Adipocyte (in vitro differentiated cells): ENCODE results near the gene MYBPC2.

Experiments
- DNase-seq: peaks from one replicate; pipeline ENCODE4 v3.0.0-alpha.2; 2015; ENCODE audit warnings: low read depth
- H3K27me3 ChIP-seq: replicated peaks from 2 replicates; pipeline ENCODE4 v1.7.0; 2013; ENCODE audit warnings: mild to moderate bottlenecking, low read length, moderate library complexity; ENCODE audit not compliant: control insufficient read depth, insufficient read depth
- H3K36me3 ChIP-seq: 2 replicates; pipeline ENCODE4 v1.7.0; 2013; ENCODE audit warnings: low read length, mild to moderate bottlenecking, moderate library complexity; ENCODE audit not compliant: control insufficient read depth, insufficient read depth, severe bottlenecking
- H3K4me1 ChIP-seq: 2 replicates; pipeline ENCODE4 v1.7.0; 2013; ENCODE audit warnings: mild to moderate bottlenecking, low read length, moderate library complexity; ENCODE audit not compliant: control insufficient read depth, insufficient read depth
- H3K4me3 ChIP-seq: 2 replicates; pipeline ENCODE4 v1.7.0; 2013; ENCODE audit warnings: mild to moderate bottlenecking, low read length, moderate library complexity
- H3K9ac ChIP-seq: 2 replicates; pipeline ENCODE4 v1.7.0; 2013; ENCODE audit warnings: mild to moderate bottlenecking, low read length, moderate library complexity
- H3K9me3 ChIP-seq: 2 replicates; pipeline ENCODE4 v1.7.0; 2013; ENCODE audit warnings: mild to moderate bottlenecking, low read length, moderate library complexity; ENCODE audit not compliant: control insufficient read depth

Gene MYBPC2

DNA sequence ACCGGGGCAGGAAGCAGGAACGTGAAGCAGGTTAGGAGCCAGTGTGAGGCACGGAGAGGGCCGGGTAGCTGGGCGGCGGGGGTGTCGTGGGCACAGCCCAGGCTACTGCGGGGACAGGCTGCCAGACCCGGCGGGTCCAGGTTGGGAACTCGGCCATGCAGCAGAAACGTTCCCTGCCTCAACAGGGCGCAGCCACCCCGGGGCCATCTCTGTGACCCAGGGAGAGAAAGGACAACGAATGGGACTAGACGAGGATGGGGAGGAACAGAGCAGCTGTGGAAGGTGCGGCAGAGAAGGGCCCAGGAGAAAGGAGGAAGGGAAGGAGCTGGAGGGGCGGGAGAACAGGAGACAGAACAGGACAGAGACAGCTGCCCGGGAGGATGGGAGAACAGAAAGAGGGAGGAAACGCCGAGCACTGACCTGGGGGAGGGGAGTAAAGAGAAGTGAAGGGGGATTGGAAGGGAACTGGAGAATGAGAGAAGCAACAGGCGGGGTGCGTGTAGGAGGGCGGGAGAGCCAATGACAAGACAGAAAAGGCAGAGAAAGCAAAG lies 56.8 kb downstream of the MYBPC2 start:
- Histone ChIP-seq H3K9ac (no peak overlapping the region), H3K27me3 (peaks cover 57% of the 10 kb centered on the region), H3K9me3 (peaks cover 12% of the 10 kb centered on the region), H3K4me1 (no peaks in the 10 kb centered on the region), H3K36me3 (no peaks in the 10 kb centered on the region), H3K4me3 (no peak overlapping the region)
- DNase-seq = no peak

DNA sequence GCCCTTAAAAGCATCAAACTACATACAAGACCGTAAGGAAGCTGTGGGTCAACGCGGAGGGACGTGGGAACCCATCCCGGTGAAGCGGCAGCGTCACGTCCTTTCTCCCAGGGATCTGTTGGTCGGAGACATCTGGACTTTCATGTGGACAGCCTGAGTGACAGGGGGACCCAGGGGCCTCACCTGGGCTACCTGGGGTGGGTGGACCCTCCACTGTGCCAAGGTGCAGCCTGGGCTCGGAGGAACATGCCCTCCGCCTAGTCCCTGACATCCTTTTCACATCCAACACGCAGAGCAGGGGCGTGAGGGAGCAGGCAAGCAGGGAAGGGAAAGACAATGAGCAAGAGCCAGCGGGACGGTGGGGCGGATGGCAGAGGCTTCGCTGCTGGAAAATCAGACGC lies 57.7 kb downstream of the MYBPC2 start:
- no peak overlapping the region for H3K4me3 ChIP-seq
- H3K36me3 ChIP-seq = no peaks in the 10 kb centered on the region
- peaks cover 66% of the 10 kb centered on the region for H3K27me3 ChIP-seq
- no peaks in the 10 kb centered on the region for H3K4me1 ChIP-seq
- peaks cover 12% of the 10 kb centered on the region for H3K9me3 ChIP-seq
- H3K9ac ChIP-seq = no peak overlapping the region
- no peak for DNase-seq

DNA sequence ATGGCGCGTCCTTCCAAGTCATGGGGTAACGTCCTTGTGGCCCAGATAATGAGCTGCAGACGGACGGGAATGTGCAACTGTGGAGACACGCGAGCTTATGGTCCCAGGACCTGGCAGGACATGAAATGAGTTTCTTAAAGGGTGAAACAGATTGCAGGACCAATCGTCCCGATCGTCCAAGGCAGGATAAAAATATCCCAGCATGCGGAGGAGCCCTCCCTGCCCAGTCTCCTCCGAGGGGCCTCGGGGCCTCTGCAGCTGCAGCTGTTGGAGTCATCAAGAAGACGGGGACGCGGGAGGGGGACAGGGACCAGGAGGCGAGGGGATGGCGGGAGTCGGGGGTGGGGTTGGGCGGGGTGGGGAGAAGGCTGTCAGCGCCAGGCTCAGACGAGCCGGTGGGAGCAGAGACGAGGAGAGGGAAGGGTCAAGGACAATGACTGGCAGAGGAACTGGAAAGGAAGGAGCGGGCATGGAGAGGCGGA lies 58.3 kb downstream of the MYBPC2 start:
- no peak for DNase-seq
- Histone ChIP-seq H3K27me3 (peaks cover 67% of the 10 kb centered on the region), H3K9ac (no peak overlapping the region), H3K4me1 (no peaks in the 10 kb centered on the region), H3K4me3 (no peak overlapping the region), H3K36me3 (no peaks in the 10 kb centered on the region), H3K9me3 (peaks cover 12% of the 10 kb centered on the region)

DNA sequence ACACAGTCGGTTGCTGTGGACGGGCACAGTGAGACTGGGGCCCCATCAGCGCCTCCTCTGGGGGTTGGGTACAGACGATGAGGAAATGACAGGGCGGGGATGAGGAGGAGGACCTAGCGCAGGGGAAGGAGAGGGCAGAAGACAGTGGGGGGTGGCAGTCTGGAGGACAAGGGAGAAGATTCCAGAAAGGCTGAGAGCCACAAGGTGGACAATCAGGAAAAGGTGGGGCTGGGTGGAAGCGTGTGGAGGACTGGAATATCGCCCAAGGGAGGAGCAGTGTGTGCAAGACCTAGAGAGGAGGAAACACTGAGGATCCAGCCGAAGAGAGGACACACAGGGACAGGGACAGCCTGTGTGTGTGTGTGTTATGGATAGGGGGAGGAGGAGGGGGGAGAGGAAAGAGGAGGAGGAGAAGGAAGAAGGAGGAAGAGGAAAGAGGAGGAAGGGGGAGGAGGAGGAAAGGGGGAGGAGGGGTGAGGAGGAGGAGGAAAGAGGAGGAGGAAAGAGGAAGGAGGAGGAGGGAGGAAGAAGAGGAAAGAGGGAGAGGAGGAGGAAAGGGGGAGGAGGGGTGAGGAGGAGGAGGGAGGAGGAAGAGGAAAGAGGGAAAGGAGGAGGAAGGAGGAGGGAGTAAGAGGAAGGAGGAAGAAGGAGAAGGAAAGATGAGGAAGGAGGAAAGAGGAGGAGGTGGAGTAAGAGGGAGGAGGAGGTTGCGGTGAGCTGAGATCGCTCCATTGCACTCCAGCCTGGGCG lies 59.8 kb downstream of the MYBPC2 start:
- Histone ChIP-seq H3K9me3 (peaks cover 6% of the 10 kb centered on the region), H3K4me1 (no peaks in the 10 kb centered on the region), H3K4me3 (no peak overlapping the region), H3K27me3 (peaks cover 67% of the 10 kb centered on the region), H3K9ac (no peak overlapping the region), H3K36me3 (no peaks in the 10 kb centered on the region)
- DNase-seq = peak; percentile 15

DNA sequence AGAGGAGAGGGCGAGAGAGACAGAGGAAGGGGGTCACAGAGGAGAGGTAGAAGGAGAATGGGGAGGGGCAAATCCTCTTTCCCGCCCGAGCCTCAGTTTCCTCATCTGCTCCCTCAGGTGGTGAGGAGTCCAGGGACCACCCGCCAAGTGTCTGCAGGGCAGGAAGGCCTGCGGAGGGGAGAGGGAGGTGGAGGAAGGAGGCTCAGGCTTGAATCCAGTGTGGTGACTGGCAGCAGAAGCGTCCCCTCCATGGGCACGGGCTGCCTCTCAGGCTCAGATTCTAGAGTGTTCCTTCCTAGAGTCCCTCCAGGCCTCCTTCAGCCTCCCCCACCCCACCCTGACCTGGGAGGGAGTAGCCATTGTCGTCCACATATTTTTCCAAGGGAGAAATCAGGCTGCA lies 60.5 kb downstream of the MYBPC2 start:
- no peaks in the 10 kb centered on the region for H3K4me1 ChIP-seq
- no peak for DNase-seq
- no peaks in the 10 kb centered on the region for H3K36me3 ChIP-seq
- H3K4me3 ChIP-seq = no peak overlapping the region
- peaks cover 6% of the 10 kb centered on the region for H3K9me3 ChIP-seq
- H3K9ac ChIP-seq = no peak overlapping the region
- H3K27me3 ChIP-seq = peaks cover 71% of the 10 kb centered on the region

DNA sequence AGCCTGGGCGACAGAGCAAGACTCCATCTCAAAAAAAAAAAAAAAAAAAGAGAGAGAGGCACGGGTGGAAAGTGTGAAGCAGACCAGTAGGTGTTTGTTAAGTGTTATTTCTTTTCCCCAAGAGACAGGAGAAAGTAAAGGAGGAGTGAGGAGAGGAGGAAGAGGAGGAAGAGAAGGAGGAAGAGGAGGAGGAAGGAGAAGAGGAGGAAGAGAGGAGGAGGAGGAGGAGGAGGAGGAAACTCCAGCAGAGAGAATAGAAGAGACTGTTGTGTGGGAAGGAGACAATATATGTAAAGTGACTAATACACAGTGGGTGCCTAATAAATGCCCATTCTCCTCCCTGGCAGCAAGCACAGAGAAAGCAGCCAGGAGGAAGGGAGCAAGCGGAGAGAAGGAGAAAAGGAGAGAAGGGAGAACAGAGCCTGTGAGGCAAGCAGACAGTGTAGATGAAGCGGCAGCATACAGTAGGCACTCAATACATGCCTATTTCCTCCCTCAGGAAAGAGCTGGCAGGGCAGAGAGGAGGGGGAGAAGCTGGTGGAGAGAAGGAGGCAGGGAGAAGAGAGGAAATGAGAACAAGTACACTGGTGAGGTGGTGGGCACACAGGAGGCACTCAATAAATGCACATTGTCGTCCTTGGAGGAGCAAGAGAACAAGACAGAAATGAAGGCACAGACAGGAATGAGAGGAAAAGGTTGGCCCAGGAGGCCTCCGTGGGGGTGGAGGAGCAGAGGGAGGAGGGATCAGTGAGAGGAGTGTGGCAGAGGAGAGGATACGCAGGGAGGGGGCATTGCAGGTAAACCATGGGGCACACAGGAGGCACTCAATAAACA lies 61.7 kb downstream of the MYBPC2 start:
- H3K36me3 ChIP-seq = no peaks in the 10 kb centered on the region
- DNase-seq = no peak
- H3K9ac ChIP-seq = no peak overlapping the region
- H3K4me1 ChIP-seq = no peaks in the 10 kb centered on the region
- H3K9me3 ChIP-seq = peaks cover 6% of the 10 kb centered on the region
- H3K4me3 ChIP-seq = no peak overlapping the region
- H3K27me3 ChIP-seq = peaks cover 66% of the 10 kb centered on the region

DNA sequence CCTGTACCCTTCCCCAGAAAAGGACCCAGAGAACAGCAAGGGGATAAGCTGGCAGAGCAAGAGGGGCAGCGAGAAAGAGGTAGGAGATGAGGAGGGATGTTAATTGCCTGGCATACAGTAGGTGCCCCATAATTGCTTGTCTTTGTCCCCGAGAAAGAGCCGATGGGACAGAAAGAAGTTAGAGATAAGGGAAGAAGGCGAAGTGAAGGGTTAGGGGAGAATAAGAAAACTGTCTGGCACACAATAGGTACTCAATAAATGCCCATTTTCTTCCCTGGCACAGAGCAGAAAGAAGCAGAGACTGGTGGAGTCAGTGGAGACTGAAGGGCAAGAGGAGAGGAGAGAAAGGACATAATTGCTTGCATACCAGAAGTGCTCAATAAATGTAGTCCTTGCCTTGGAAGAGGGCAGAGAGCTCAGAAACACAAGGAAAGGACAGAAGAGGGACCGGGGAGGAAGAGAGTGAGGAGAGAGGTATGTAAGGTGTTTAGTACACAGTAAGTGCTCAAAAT lies 62.4 kb downstream of the MYBPC2 start:
- Histone ChIP-seq H3K36me3 (no peaks in the 10 kb centered on the region), H3K27me3 (peaks cover 65% of the 10 kb centered on the region), H3K4me3 (no peak overlapping the region), H3K9ac (no peak overlapping the region), H3K9me3 (peaks cover 6% of the 10 kb centered on the region), H3K4me1 (no peaks in the 10 kb centered on the region)
- no peak for DNase-seq

DNA sequence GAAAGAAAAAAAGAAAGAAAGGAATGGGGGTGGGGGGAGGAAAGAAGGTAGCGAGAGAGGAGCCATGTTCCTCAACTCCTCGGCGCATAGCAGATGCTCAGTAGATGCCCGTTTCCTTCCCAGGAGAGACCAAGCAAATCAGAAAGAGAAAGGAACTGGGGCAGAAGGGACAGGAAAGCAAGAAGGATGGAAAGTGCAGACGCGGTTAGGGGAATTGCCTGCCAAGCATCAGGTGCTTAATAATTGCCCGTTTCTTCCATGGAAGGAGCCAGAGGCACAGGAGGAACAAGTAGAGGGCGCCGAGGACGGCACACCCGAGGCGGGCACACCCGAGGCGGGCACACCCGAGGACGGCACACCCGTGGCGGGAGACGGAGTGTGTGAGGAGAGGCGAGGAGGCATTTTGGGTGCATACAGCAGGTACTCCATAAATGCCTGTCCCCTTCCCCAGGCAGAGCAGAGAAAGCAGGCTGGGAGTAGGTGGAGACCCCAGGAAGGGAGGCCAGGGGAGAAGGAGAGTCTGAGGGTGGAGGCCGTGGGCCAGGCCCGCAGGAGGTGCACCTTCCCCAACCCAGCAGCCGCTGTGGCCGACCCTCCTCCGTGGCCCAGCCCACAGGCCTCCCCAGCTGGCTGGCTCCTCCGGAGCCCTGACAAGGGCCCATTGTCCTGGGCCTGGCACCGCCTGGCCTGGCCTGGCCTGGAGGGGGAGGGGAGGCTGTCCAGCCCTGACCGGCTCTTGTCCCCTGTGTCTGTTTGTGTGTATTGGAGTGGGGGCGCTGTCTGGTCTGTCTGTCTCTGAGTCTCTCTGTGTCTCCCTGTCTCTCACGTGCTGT lies 63.7 kb downstream of the MYBPC2 start:
- DNase-seq = no peak
- Histone ChIP-seq H3K9me3 (no peaks in the 10 kb centered on the region), H3K36me3 (no peaks in the 10 kb centered on the region), H3K4me3 (no peak overlapping the region), H3K27me3 (peaks cover 60% of the 10 kb centered on the region), H3K9ac (no peak overlapping the region), H3K4me1 (no peaks in the 10 kb centered on the region)

DNA sequence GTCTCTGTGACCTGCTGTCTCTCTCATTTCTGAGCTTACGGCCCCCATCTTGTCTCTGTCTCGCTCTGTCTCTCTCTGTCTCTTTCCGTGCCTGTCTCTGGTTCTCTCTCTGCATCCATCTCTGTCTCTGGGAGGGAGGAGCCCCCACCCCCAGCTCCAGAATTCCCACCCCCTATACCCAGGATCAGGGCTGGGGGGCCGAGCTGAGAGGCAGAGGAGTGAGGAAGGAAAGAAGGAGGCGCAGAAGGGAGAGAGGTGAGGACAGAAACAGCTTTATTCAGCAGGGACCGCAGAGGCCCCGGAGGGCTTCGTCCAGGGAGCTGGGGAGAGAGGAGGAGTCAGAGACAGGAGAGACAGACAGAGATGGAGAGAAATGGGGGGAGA lies 64.3 kb downstream of the MYBPC2 start:
- Histone ChIP-seq H3K9me3 (no peaks in the 10 kb centered on the region), H3K4me1 (no peaks in the 10 kb centered on the region), H3K4me3 (no peak overlapping the region), H3K9ac (no peak overlapping the region), H3K27me3 (peaks cover 55% of the 10 kb centered on the region), H3K36me3 (no peaks in the 10 kb centered on the region)
- DNase-seq = no peak

DNA sequence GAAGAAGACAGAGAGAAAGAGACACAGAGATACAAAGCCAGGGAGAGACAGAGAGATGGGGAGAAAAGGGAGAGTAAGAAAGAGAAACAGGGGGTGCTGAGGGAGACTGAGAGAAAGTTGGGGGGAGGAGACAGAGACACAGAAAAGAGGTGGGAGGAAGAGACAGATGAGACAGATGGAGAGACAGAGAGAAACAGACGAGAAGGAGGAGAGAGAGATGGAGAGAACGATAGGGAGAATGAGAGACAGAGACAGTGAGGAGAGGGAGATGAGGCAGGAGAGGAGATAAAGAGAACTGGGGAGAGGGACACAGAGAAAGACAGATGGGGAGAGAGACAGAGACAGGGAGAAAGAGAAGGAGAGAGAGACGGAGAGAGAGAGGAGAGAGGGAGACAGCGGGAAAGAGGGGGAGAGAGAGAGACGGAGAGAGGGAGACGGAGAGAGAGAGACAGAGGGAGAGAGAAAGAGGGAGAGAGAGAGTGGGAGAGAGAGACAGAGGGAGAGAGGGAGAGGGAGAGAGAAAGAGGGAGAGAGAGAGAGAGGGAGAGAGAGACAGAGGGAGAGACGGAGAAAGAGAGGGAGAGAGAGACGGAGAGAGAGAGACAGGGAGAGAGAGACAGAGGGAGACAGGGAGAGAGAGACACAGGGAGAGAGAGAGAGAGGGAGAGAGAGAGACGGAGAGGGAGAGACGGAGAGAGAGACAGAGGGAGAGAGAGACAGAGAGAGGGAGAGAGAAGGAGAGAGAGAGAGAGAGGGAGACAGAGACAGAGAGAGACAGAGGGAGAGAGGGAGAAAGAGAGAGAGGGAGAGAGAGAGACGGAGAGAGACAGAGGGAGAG lies 65.7 kb downstream of the MYBPC2 start:
- H3K4me1 ChIP-seq = no peaks in the 10 kb centered on the region
- H3K36me3 ChIP-seq = no peaks in the 10 kb centered on the region
- no peak for DNase-seq
- H3K9me3 ChIP-seq = no peaks in the 10 kb centered on the region
- H3K4me3 ChIP-seq = no peak overlapping the region
- H3K27me3 ChIP-seq = peaks cover 42% of the 10 kb centered on the region
- no peak overlapping the region for H3K9ac ChIP-seq
